ENCODE measurements around the gene STK11IP. TPM values are rescaled to one million over a fixed set of nuclear protein-coding genes. Genes with fewer than 3 reads are reported as not detected.

The STK11IP gene
- total and polyA plus RNA-seq, 2 of the 13 experiments (the other 11 are each of a cell fraction or from before 2014, with no cell fraction given): 12.8 to 24.0 TPM

DNA sequence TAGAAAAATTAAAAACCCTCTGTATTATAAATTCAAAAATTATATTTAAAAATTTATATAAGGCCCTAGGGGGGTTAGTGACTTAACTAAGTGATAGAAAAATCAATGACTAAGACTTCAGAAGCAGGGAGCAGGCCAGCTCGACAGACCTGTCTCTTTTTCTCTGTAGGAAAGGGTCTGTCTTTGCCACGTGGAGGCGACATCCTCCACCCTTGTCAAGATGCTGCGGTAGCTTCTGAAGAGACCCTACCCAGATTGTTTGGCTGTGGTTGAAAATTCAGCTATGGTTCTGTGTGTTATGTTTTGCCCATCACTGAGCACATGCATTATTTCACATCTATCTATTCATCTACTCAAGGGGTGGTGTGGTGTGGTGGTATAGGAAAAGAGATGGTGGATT, 21.6 kb downstream of the STK11IP start (continued):
- no peak for TF ChIP-seq FOXP1 (IDR thresholded peaks at IDR 0.05)
- TF ChIP-seq FOXP1 (CRISPR knock-in tag; IDR thresholded peaks at IDR 0.05): no peak
- no peak for TF ChIP-seq SETDB1 (CRISPR knock-in tag; IDR thresholded peaks at IDR 0.05; ENCODE audit: borderline replicate concordance)
- no peak for TF ChIP-seq TAF1 (CRISPR knock-in tag; IDR thresholded peaks at IDR 0.05)
- TF ChIP-seq TFDP2 (CRISPR knock-in tag; IDR thresholded peaks at IDR 0.05): no peak

GRCh38 chr2:219620546-219620945, 22.9 kb downstream of the STK11IP start:
- H3K27ac ChIP-seq (ENCODE audit: extremely low read length, insufficient read depth, low read length): no peak overlapping the region
- no peaks in the 10 kb centered on the region for H3K9me3 ChIP-seq (ENCODE audit: low read length)
- in situ Hi-C loops (cut with HindIII; ENCODE audit: extremely low pct_ligation_motif_present, low pct_unique_long_range_greater_than_20kb) (no loop called here), intact Hi-C loops (cut with micrococcal nuclease; ENCODE audit: unreplicated experiment) (no loop called here)
- ChIA-PET CTCF (ENCODE audit: low intra/inter-chr PET ratio, low total read pairs) (no interaction called here), POLR2A (interaction anchor here (1.4 kb wide), 1 partner anchor 23 kb away, joined by 3 read pairs; the partner anchor contains the start of gene STK11IP)
- TF ChIP-seq ZNF782 (CRISPR knock-in tag; IDR thresholded peaks at IDR 0.05; ENCODE audit: borderline replicate concordance): no peak
- TF ChIP-seq BRD4 (CRISPR knock-in tag; IDR thresholded peaks at IDR 0.05): no peak
- TF ChIP-seq POLR2A (IDR thresholded peaks at IDR 0.05; ENCODE audit: insufficient read depth in 1 of 2, low read depth in 2 of 2, low read length in 2 of 2): no peak
- TF ChIP-seq ZNF496 (CRISPR knock-in tag; IDR thresholded peaks at IDR 0.05; ENCODE audit: insufficient replicate concordance): no peak
- TF ChIP-seq RCOR2 (CRISPR knock-in tag; IDR thresholded peaks at IDR 0.05): no peak
- no peak for TF ChIP-seq RFXAP (CRISPR knock-in tag; IDR thresholded peaks at IDR 0.05; ENCODE audit: borderline replicate concordance)
- DNase-seq (ENCODE audit: low spot score): no peak
- no TSS peak for BruUV-seq (replicated peaks)
- H3K9ac ChIP-seq (ENCODE audit: insufficient read depth, low read depth, low read length): no peak overlapping the region
- 0 out of 5 replicates have a peak, but pooled peaks cover 0 to 6% of the 10 kb centered on the region in 2 experiments for H3K36me3 ChIP-seq (replicated peaks in 1 of 2; ENCODE audit: control insufficient read depth in 1 of 2, insufficient read depth in 2 of 2, low read length in 2 of 2)
- H3K4me3 ChIP-seq (replicated peaks in 1 of 3; ENCODE audit: insufficient read depth in 1 of 3, low read depth in 2 of 3, low read length in 3 of 3): no peak overlapping the region
- H3K4me2 ChIP-seq (ENCODE audit: low read depth, low read length): no peak overlapping the region
- ATAC-seq: no peak
- H3K27me3 ChIP-seq (ENCODE audit: control insufficient read depth in 1 of 2, insufficient read depth in 2 of 2, low read length in 2 of 2): peaks cover 8 to 43% of the 10 kb centered on the region in 2 experiments
- no peak overlapping the region for H2AFZ ChIP-seq (ENCODE audit: low read length)
- H3K79me2 ChIP-seq (ENCODE audit: insufficient read depth, low read length): no peaks in the 10 kb centered on the region
- H4K20me1 ChIP-seq (ENCODE audit: insufficient read depth, low read length): no peaks in the 10 kb centered on the region
- peaks cover 10% of the 10 kb centered on the region for H3K4me1 ChIP-seq (ENCODE audit: insufficient read depth, low read length)
- FAIRE-seq: no peak
- 48% methylated on average over 6 of the region's 6 CpGs for WGBS (ENCODE audit: low lambda C conversion rate)

All from HepG2 (cell line).